RWPE2 (cell line): ENCODE results near the gene RNU7-1.

ENCODE experiments used
- ATAC-seq: fragments of 200-7000 bp; cut with Tn5 transposase; 3 replicates; pipeline ENCODE4 v1.9.1; 2021; ENCODE audit warnings: low read depth
- DNase-seq: peaks from one replicate; pipeline ENCODE4 v3.0.0-alpha.2; 2020; ENCODE audit warnings: low spot score
- H3K27ac ChIP-seq: fragments of 450-650 bp; 2 replicates; pipeline ENCODE4 v1.5.1; 2017; ENCODE audit warnings: mild to moderate bottlenecking; ENCODE audit not compliant: poor library complexity, severe bottlenecking
- H3K27me3 ChIP-seq: fragments of 250-450 bp; sonication (Bioruptor Pico); 2 replicates; pipeline ENCODE4 v1.5.1; 2021; ENCODE audit warnings: mild to moderate bottlenecking, moderate library complexity; ENCODE audit not compliant: insufficient read depth, poor library complexity, severe bottlenecking
- H3K36me3 ChIP-seq: fragments of 250-450 bp; sonication (Bioruptor Pico); 2 replicates; pipeline ENCODE4 v1.5.1; 2020; ENCODE audit warnings: low read depth, mild to moderate bottlenecking, moderate library complexity
- H3K4me1 ChIP-seq: fragments of 250-450 bp; sonication (Bioruptor Pico); 2 replicates; pipeline ENCODE4 v1.5.1; 2021; ENCODE audit warnings: mild to moderate bottlenecking, moderate library complexity; ENCODE audit not compliant: insufficient read depth, poor library complexity, severe bottlenecking
- H3K4me3 ChIP-seq: fragments of 250-450 bp; sonication (Bioruptor Pico); 2 replicates; pipeline ENCODE4 v1.5.1; 2021; ENCODE audit warnings: mild to moderate bottlenecking, moderate library complexity; ENCODE audit not compliant: severe bottlenecking
- H3K9me3 ChIP-seq: fragments of 250-450 bp; sonication (Bioruptor Pico); 2 replicates; pipeline ENCODE4 v1.5.1; 2021; ENCODE audit warnings: mild to moderate bottlenecking, moderate library complexity; ENCODE audit not compliant: severe bottlenecking
- CTCF ChIP-seq: fragments of 450-650 bp; IDR thresholded peaks from one replicate; pipeline ENCODE4 v1.5.1; 2017; ENCODE audit warnings: mild to moderate bottlenecking, moderate library complexity; ENCODE audit not compliant: poor library complexity, severe bottlenecking

The RNU7-1 gene

GRCh38 chr12:6982532-6982931 is 38.9 kb downstream of the RNU7-1 start:
- TF ChIP-seq CTCF: no peak
- Histone ChIP-seq H3K4me1 (no peaks in the 10 kb centered on the region), H3K9me3 (no peaks in the 10 kb centered on the region), H3K27me3 (no peaks in the 10 kb centered on the region), H3K27ac (no peak overlapping the region), H3K36me3 (peaks cover 34% of the 10 kb centered on the region), H3K4me3 (no peak overlapping the region)
- DNase-seq (no peak), ATAC-seq (no peak)

- Histone ChIP-seq H3K27ac (no peak overlapping the region), H3K36me3 (peaks cover 16% of the 10 kb centered on the region), H3K4me3 (no peak overlapping the region), H3K9me3 (no peaks in the 10 kb centered on the region), H3K27me3 (no peaks in the 10 kb centered on the region), H3K4me1 (no peaks in the 10 kb centered on the region)
- TF ChIP-seq CTCF: no peak
- DNase-seq (no peak), ATAC-seq (no peak)
These were observed 44.4 kb downstream of the RNU7-1 start for GRCh38 chr12:6987956-6988553.
